B cell (primary cell): ENCODE data around the gene USP50. TPM values are rescaled to one million over a fixed set of nuclear protein-coding genes. Genes with fewer than 3 reads are reported as not detected.

ENCODE experiments used
- ATAC-seq: fragments of 200-7000 bp; cut with Tn5 transposase; one replicate; pipeline ENCODE4 v1.10.0; 2021; ENCODE audit warnings: low read depth, mild to moderate bottlenecking, moderate number of reproducible peaks, moderate library complexity
- CTCF ChIA-PET: fragments of 350-600 bp; sonication (Branson Sonifier 250); formaldehyde crosslinking; loops from one replicate; lab custom pipeline; 2021; ENCODE audit warnings: antibody characterized with exemption, inconsistent platforms; lab: Charles Lee
- POLR2A ChIA-PET: fragments of 350-600 bp; sonication (Branson Sonifier 250); formaldehyde crosslinking; loops from one replicate; lab custom pipeline; 2021; ENCODE audit warnings: antibody characterized with exemption; lab: Charles Lee
- DNase-seq: peaks from one replicate; pipeline ENCODE4 v3.0.0; 2013
- H2AFZ ChIP-seq: 2 replicates; pipeline ENCODE4 v1.6.1; 2012; ENCODE audit warnings: mild to moderate bottlenecking, low read depth, low read length; ENCODE audit not compliant: insufficient read depth, poor library complexity, severe bottlenecking
- H3K27ac ChIP-seq, 2 donors: 1 replicate in 1 of 2; 2 replicates in 1 of 2; pipeline ENCODE4 v1.5.1; 2012 to 2013; ENCODE audit warnings: low read length in 2 of 2, mild to moderate bottlenecking in 2 of 2, moderate library complexity in 1 of 2
- H3K27me3 ChIP-seq, 4 experiments: fragments of 200-600 bp in 1 of 4; sonication (generic) in 1 of 4; replicated peaks in 1 of 4; 1 replicate in 2 of 4; 2 replicates in 2 of 4; pipeline versions ENCODE4 v1.6.1 to v1.7.0; 2013 to 2016; ENCODE audit warnings: low read length in 3 of 4, mild to moderate bottlenecking in 2 of 4, mixed read lengths in 1 of 4, moderate library complexity in 1 of 4; ENCODE audit not compliant: insufficient read depth in 4 of 4, control insufficient read depth in 3 of 4; ENCODE audit errors: control extremely low read depth in 1 of 4
- H3K36me3 ChIP-seq, 2 experiments: replicated peaks in 1 of 2; 1 replicate in 1 of 2; 2 replicates in 1 of 2; pipeline versions ENCODE4 v1.6.1 to v1.7.1; 2013; ENCODE audit warnings: low read length in 1 of 2; ENCODE audit not compliant: insufficient read depth in 2 of 2, control insufficient read depth in 1 of 2; ENCODE audit errors: control extremely low read depth in 1 of 2, extremely low read depth in 1 of 2
- H3K4me1 ChIP-seq, 2 donors: fragments of 200-600 bp in 1 of 2; sonication (generic) in 1 of 2; 1 replicate in 1 of 2; 2 replicates in 1 of 2; pipeline versions ENCODE4 v1.5.1 to v1.6.1; 2013 to 2017; ENCODE audit warnings: low read length in 2 of 2; ENCODE audit not compliant: control insufficient read depth in 2 of 2, insufficient read depth in 2 of 2
- H3K4me2 ChIP-seq: replicated peaks from 2 replicates; pipeline ENCODE3; 2012; ENCODE audit warnings: mild to moderate bottlenecking, low read depth, low read length; ENCODE audit not compliant: poor library complexity, severe bottlenecking
- H3K4me3 ChIP-seq, 5 experiments: fragments of 200-600 bp in 1 of 5; sonication (generic) in 1 of 5; 1 replicate in 3 of 5; 2 replicates in 2 of 5; pipeline versions ENCODE4 v1.5.1 to v1.7.0; 2011 to 2016; ENCODE audit warnings: low read length in 4 of 5, mild to moderate bottlenecking in 4 of 5, low read depth in 2 of 5, control low read depth in 1 of 5, moderate library complexity in 1 of 5; ENCODE audit not compliant: insufficient read depth in 1 of 5; ENCODE audit errors: control extremely low read depth in 1 of 5, extremely low read depth in 1 of 5
- H3K79me2 ChIP-seq: fragments of 200-600 bp; sonication (generic); one replicate; pipeline ENCODE4 v1.6.0; 2016; ENCODE audit warnings: low read length; ENCODE audit not compliant: control insufficient read depth, insufficient read depth
- H3K9ac ChIP-seq: fragments of 200-600 bp; sonication (generic); 2 replicates; pipeline ENCODE4 v1.6.1; 2017; ENCODE audit warnings: mild to moderate bottlenecking, low read length, moderate library complexity
- H3K9me3 ChIP-seq, 3 donors: one replicate each; pipeline versions ENCODE4 v1.6.1 to v1.7.1; 2013; ENCODE audit warnings: low read length in 2 of 3; ENCODE audit not compliant: control insufficient read depth in 2 of 3, insufficient read depth in 1 of 3; ENCODE audit errors: control extremely low read depth in 1 of 3
- H4K20me1 ChIP-seq: 2 replicates; pipeline ENCODE4 v1.6.0; 2012; ENCODE audit warnings: mild to moderate bottlenecking, low read length; ENCODE audit not compliant: insufficient read depth, control insufficient read depth, poor library complexity, severe bottlenecking
- H3K27ac Mint-ChIP-seq: one replicate; pipeline ENCODE4 v1.8.0; 2021; ENCODE audit warnings: mixed read lengths
- H3K27me3 Mint-ChIP-seq: one replicate; pipeline ENCODE4 v1.8.0; 2021; ENCODE audit warnings: mixed read lengths
- H3K4me1 Mint-ChIP-seq: one replicate; pipeline ENCODE4 v1.8.0; 2021; ENCODE audit warnings: mixed read lengths
- H3K4me3 Mint-ChIP-seq: one replicate; pipeline ENCODE4 v1.8.0; 2021; ENCODE audit warnings: mixed read lengths
- H3K9me3 Mint-ChIP-seq: one replicate; pipeline ENCODE4 v1.8.0; 2022; ENCODE audit warnings: mixed read lengths; ENCODE audit not compliant: insufficient read depth
- CTCF ChIP-seq: fragments of 200-600 bp; IDR thresholded peaks from one replicate; pipeline ENCODE4 v1.8.0; 2022; ENCODE audit warnings: antibody characterized with exemption, mild to moderate bottlenecking
- EZH2 ChIP-seq: IDR thresholded peaks from 2 replicates; pipeline ENCODE4 v1.6.1; 2012; ENCODE audit warnings: borderline replicate concordance, low read depth, mild to moderate bottlenecking, moderate library complexity, low read length; ENCODE audit not compliant: insufficient read depth, poor library complexity, severe bottlenecking
- WGBS: methylation state at CpG from one replicate; pipeline ENCODE4 v1.1.5; 2013; ENCODE audit warnings: missing lambda C conversion rate; ENCODE audit not compliant: insufficient coverage; 5-methylcytosine and 5-hydroxymethylcytosine counted together
- intact Hi-C: fragments of 100-400 bp; cut with micrococcal nuclease; formaldehyde crosslinking; loops from one replicate; pipeline ENCODE4 v1.10.0; 2022
- polyA minus RNA-seq: library from RNA; depleted of rRNA, polyadenylated mRNA; stranded (reverse); fragments of >200 nt; gene quantifications from 2 replicates; pipeline ENCODE4 v1.2.3, GENCODE V29; 2012
- polyA plus RNA-seq: library from polyadenylated mRNA; depleted of rRNA; stranded (reverse); fragments of >200 nt; gene quantifications from 2 replicates; pipeline ENCODE4 v1.2.3, GENCODE V29; 2012
- total RNA-seq, 2 donors: library from RNA; stranded (reverse); fragments of 120-200 nt in 1 of 2; gene quantifications; 1 replicate in 1 of 2; 2 replicates in 1 of 2; pipeline versions ENCODE4 v1.2.3 to v1.2.4, GENCODE V29; 2013 to 2022

The USP50 gene
- total RNA-seq: 0.34 TPM in 1 of 2 replicates, not detected in the other
- 0.47 TPM for total RNA-seq (2013)
- not detected in 2 replicates for polyA plus RNA-seq
- polyA minus RNA-seq: not detected in 2 replicates

GRCh38 chr15:50546566-50546965, at the start of gene USP50:
USP50 (minus strand) TSS chr15:50546666; CDS start chr15:50546525, 141 bp downstream.
- Histone ChIP-seq H3K79me2 (no peaks in the 10 kb centered on the region), H3K27ac (no peak within 1 kb of the TSS), H3K4me2 (no peak within 1 kb of the TSS), H2AFZ (no peak within 1 kb of the TSS), H3K9me3 (no peaks in the 10 kb centered on the region), H3K36me3 (no peaks in the 10 kb centered on the region), H3K4me1 (no peaks in the 10 kb centered on the region), H3K4me3 (no peak within 1 kb of the TSS), H3K27me3 (peaks cover 0 to 2% (median 0%) of the 10 kb centered on the region in 4 experiments), H3K9ac (no peak within 1 kb of the TSS), H4K20me1 (no peaks in the 10 kb centered on the region)
- intact Hi-C loops: no loop called here
- Mint-ChIP-seq H3K27ac (no peak within 1 kb of the TSS), H3K4me1 (no peaks in the 10 kb centered on the region), H3K27me3 (peaks cover 4% of the 10 kb centered on the region), H3K4me3 (no peak within 1 kb of the TSS), H3K9me3 (no peaks in the 10 kb centered on the region)
- ChIA-PET POLR2A (no interaction called here), CTCF (no interaction called here)
- no peak for DNase-seq
- 80% methylated on average over 1 of the region's 5 CpGs for WGBS
- TF ChIP-seq EZH2 (no peak), CTCF (no peak)
- ATAC-seq: no peak

GRCh38 chr15:50594311-50594710, 47.8 kb upstream of the USP50 start:
- H3K4me2 ChIP-seq: no peak overlapping the region
- H3K79me2 ChIP-seq: no peaks in the 10 kb centered on the region
- H3K36me3 ChIP-seq: peaks cover 12 to 71% of the 10 kb centered on the region in 2 experiments
- Mint-ChIP-seq H3K4me1 (no peaks in the 10 kb centered on the region), H3K4me3 (no peak overlapping the region), H3K27ac (no peak overlapping the region), H3K27me3 (no peaks in the 10 kb centered on the region), H3K9me3 (no peaks in the 10 kb centered on the region)
- H3K27ac ChIP-seq: no peak overlapping the region
- H3K9me3 ChIP-seq: no peaks in the 10 kb centered on the region
- ATAC-seq (no peak), DNase-seq (no peak)
- H3K9ac ChIP-seq: no peak overlapping the region
- ChIA-PET POLR2A (no interaction called here), CTCF (no interaction called here)
- TF ChIP-seq EZH2 (no peak), CTCF (no peak)
- intact Hi-C loops: loop anchor here (10.0 kb wide), 1 partner anchor 100 kb away; no protein-coding TSS in a partner anchor
- WGBS: no CpG with 5 or more reads among the region's 2 CpGs
- no peaks in the 10 kb centered on the region for H4K20me1 ChIP-seq
- H3K27me3 ChIP-seq: no peaks in the 10 kb centered on the region
- no peak overlapping the region for H2AFZ ChIP-seq
- no peak overlapping the region for H3K4me3 ChIP-seq
- H3K4me1 ChIP-seq: no peaks in the 10 kb centered on the region
